HCT116 (cell line): Measurements from ENCODE around the gene ATG9A. TPM values are rescaled to one million over a fixed set of nuclear protein-coding genes. Genes with fewer than 3 reads are reported as not detected.

Experiments
- CBX3 ChIP-seq: IDR thresholded peaks from 2 replicates; pipeline ENCODE4 v1.6.1; 2012; ENCODE audit warnings: low read depth
- EGR1 ChIP-seq: IDR thresholded peaks from 2 replicates; pipeline ENCODE4 v1.6.1; 2012; ENCODE audit warnings: low read depth
- ELF1 ChIP-seq: IDR thresholded peaks from 2 replicates; pipeline ENCODE4 v1.6.1; 2012; ENCODE audit warnings: low read depth, borderline replicate concordance
- EZH2phosphoT487 ChIP-seq: fragments of 200-600 bp; IDR thresholded peaks from 2 replicates; pipeline ENCODE4 v1.6.1; 2018; ENCODE audit warnings: antibody characterized with exemption, borderline replicate concordance
- FOSL1 ChIP-seq: IDR thresholded peaks from 2 replicates; pipeline ENCODE4 v1.6.1; 2012; ENCODE audit warnings: low read depth
- POLR2A ChIP-seq: IDR thresholded peaks from 2 replicates; pipeline ENCODE4 v1.7.0; 2011; ENCODE audit warnings: borderline replicate concordance; ENCODE audit not compliant: insufficient read depth, insufficient read length; ENCODE audit errors: extremely low read depth
- SIN3A ChIP-seq: IDR thresholded peaks from 2 replicates; pipeline ENCODE4 v1.6.1; 2012; ENCODE audit warnings: low read depth
- SRF ChIP-seq: IDR thresholded peaks from 2 replicates; pipeline ENCODE4 v1.6.1; 2012; ENCODE audit warnings: low read depth
- TCF7L2 ChIP-seq: IDR thresholded peaks from 2 replicates; pipeline ENCODE4 v1.7.0; 2011; ENCODE audit warnings: borderline replicate concordance, inconsistent platforms; ENCODE audit not compliant: insufficient read depth, insufficient read length; ENCODE audit errors: extremely low read depth
- YY1 ChIP-seq: IDR thresholded peaks from 2 replicates; pipeline ENCODE4 v1.6.1; 2011; ENCODE audit warnings: low read length, low read depth, moderate library complexity, mild to moderate bottlenecking; ENCODE audit not compliant: insufficient replicate concordance; ENCODE audit errors: extremely low read depth
- ZFX ChIP-seq: fragments of 450-650 bp; IDR thresholded peaks from 2 replicates; pipeline ENCODE4 v1.6.1; 2017
- ZNF274 ChIP-seq: fragments of 200-500 bp; sonication (Bioruptor generic); IDR thresholded peaks from 2 replicates; pipeline ENCODE4 v1.6.1; 2014; ENCODE audit warnings: mild to moderate bottlenecking, low read depth, low read length, inconsistent platforms
- total RNA-seq: library from RNA; stranded (reverse); gene quantifications from one replicate; pipeline ENCODE4 v1.2.1, GENCODE V29; 2021; ENCODE audit not compliant: unreplicated experiment
- TF ChIP-seq, protein P1 (sequence below), 3 experiments: fragments of 200-600 bp in 1 of 3; sonication (generic) in 1 of 3; IDR thresholded peaks in 2 of 3; conservative IDR thresholded peaks in 1 of 3; 2 replicates each; pipeline ENCODE4 v1.5.1; 2012 to 2017; ENCODE audit warnings: low read depth in 2 of 3, low read length in 2 of 3, antibody characterized with exemption in 1 of 3, borderline replicate concordance in 1 of 3, control low read depth in 1 of 3, mild to moderate bottlenecking in 1 of 3, mixed read lengths in 1 of 3, mixed run types in 1 of 3, moderate library complexity in 1 of 3; ENCODE audit not compliant: insufficient read depth in 1 of 3

Gene ATG9A
- total RNA-seq, 1 experiment from 2014 or later: 51.8 TPM

DNA sequence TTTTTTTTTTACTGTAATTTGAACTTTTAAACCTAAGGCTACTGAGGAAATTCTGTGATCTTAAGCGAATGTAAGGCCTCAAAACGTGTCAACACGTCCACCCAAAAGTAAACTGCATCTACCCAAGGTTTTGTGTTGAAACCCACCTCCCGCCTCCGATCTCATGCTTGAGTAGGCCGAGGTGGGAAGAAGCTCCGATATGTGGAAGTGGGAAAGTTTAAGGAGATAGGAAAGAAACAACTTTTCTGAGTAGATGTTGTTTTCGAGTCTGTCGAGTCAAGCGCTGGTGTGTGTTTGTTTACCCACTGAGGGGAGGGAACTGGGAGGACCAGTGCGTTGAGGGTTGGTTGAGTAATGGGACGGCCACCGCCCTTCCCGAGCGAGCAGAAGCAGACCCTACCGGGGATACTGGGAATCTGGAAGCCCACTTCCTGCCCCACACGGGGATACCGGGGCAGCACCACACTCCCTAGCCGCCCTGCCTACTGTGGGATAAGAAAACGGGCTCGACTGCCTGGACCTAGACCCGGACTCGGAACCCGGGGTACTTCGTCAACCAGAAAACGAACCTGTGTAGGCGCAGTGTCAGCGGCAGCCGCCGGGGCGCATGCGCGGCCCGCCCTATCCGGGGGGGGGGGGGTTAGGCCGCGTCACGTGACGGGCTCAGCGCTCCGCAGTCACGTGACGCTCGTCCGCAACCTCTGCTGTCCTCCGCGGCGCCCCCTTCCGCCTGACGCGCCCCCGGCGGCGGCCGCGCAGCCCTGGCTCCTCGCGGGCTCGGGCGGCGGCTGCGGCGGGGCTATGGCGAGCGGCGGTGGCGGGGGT is 51.7 kb downstream of the ATG9A start, which contains the start of gene RETREG2 (continued):
- TF ChIP-seq ZFX (no peak; the same call in 1 of the 2 replicates), SIN3A (no peak), YY1 (peak; percentile 40), EZH2phosphoT487 (no peak), FOSL1 (no peak), TCF7L2 (no peak), SRF (no peak), CBX3 (no peak), ELF1 (no peak), EGR1 (no peak), ZNF274 (no peak), POLR2A (peak; percentile 85)
- TF ChIP-seq, protein P1, sequence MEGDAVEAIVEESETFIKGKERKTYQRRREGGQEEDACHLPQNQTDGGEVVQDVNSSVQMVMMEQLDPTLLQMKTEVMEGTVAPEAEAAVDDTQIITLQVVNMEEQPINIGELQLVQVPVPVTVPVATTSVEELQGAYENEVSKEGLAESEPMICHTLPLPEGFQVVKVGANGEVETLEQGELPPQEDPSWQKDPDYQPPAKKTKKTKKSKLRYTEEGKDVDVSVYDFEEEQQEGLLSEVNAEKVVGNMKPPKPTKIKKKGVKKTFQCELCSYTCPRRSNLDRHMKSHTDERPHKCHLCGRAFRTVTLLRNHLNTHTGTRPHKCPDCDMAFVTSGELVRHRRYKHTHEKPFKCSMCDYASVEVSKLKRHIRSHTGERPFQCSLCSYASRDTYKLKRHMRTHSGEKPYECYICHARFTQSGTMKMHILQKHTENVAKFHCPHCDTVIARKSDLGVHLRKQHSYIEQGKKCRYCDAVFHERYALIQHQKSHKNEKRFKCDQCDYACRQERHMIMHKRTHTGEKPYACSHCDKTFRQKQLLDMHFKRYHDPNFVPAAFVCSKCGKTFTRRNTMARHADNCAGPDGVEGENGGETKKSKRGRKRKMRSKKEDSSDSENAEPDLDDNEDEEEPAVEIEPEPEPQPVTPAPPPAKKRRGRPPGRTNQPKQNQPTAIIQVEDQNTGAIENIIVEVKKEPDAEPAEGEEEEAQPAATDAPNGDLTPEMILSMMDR (IDR thresholded peaks at IDR 0.05 in 2 of 3, conservative IDR thresholded peaks at IDR 0.05 in 1 of 3; ENCODE audit: borderline replicate concordance in 1 of 3, insufficient read depth in 1 of 3, low read depth in 2 of 3, low read length in 2 of 3): peak in 1 of 3 experiments; percentile 28; a peak in 1 of 6 replicates
